GM19351 (cell line): ENCODE measurements around the gene PMM2.
"Not testable (repeated sequence)": the region's sequence is repeated elsewhere in the genome, so short reads cannot be mapped to it uniquely, and the experiment has no call there.

Experiments
- ATAC-seq: cut with Tn5 transposase; IDR thresholded peaks from one replicate; pipeline ENCODE4 v1.9.1; 2021; ENCODE audit warnings: mild to moderate bottlenecking, moderate library complexity; ENCODE audit not compliant: unreplicated experiment

The PMM2 gene

DNA sequence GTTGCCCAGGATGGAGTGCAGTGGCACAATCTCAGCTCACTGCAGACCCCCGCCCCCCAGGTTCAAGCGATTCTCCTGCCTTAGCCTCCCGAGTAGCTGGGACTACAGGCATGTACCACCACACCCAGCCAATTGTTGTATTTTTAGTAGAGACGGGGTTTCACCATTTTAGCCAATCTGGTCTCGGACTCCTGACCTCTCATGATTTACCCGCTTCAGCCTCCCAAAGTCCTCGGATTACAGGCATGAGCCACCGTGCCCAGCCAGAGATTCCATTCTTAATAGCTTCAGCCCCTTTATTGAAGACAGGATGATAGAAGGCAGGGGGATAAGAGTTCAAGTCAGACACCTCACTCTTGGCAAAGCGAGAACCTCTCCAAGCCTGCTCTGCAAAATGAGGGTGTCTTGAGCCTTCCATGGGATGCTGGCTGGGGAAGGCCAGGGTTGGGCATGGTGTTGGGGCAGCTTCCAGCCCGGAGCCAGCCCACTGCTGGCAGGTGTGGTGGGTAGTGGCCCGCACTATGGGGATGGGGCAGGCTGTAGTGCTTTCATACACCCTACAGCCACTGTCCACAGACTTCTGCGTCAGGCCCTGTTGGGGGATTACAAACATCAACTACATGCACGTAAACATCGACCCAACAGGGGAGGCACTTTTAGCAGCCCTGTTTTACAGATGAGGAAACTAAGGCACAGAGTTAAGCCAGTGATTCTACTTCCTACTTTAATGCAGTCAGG lies 67.7 kb downstream of the PMM2 start:
- no peak for ATAC-seq

GRCh38 chr16:8866118-8866883 lies 68.7 kb downstream of the PMM2 start:
- ATAC-seq: no peak

DNA sequence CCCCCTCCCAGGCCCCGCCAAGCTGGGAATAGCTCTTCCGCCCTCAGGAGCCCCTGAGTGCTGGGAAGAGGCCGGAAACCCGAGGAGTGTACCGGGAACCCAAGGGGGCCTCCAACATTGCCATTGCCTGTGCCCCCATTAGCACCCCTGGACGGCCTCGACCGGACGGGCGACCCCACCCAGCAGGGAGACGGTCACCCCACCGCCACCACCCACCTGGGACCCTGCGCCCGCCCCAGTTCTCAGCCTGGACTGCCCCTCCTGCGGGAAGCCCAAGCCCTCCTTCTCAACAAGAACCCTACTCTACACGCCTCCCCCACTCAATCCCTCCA lies 69.2 kb downstream of the PMM2 start:
- ATAC-seq: no peak

DNA sequence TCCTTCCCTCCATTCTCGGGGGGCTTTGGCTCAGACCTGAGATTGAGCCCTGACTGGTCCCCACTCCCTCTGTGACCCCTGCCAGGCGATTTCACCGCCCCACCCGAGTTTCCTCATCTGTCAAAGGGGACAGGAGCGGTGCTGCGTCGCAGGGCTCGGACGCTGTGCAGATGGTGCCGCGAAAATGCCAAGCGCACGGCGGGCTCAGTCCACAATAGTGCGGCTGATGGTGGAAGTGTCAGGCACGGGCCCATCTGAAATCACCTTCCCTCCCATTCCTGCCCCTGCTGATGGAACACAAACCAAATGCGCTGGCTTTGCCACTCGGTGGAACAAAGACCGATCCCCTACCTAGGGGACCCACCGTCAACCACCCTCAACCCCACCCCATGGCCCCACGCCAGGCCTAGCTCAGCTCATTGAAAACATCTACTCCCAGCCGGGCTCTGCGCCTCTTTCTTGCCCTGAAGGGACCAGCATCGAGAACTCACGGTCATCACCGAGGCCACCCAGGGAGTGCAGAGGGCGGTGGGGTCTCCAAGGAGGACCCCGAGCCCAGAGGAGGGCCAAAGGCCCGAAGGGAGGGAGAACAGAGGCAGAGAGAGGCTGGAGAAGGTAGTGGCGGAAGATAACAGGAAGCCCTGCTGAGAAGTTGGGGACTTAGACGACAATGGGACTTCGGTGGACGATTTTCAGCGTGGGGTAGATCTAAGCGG lies 69.7 kb downstream of the PMM2 start:
- no peak for ATAC-seq

GRCh38 chr16:8867932-8868415 lies 70.3 kb downstream of the PMM2 start:
- ATAC-seq: no peak

DNA sequence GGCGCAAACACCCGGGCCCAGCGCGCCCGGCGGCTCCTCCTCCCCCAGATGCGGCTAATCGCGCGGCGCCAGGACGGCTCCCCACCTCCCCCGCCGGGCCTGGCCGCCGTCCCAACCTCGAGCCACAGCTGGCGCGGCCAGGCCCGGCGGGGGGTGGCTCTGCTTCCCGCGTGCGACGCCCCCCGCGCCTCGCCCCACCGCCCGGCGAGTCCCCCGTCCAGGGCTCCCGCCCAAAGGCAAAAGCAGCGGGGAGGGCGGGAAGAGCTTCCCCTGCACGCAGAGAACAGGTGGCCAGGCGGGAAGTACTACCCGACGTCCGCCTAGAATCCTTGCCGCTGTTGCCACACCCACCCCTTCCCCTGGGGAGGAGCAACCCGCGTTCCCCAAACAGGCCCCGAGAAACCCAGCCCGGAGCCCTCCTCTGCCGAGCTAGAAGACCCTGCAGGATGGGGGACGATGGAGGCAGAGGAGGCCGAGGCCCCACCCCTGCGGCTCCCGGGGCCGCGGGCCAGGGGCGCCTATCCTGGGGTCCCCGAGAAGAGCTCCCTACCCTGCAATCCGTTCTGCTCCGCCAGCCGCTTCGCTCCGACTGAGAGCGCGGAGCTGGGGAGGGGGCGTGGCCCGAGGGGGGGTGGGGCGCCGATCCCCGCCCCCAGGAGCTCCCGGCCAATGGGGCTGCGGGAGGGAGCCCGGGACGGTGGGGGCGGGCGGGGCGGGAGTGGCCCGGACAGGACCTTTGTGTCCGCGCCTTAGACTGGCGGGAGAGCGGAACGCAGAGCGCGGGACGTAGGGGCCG lies 71.0 kb downstream of the PMM2 start, which contains the start of gene CARHSP1:
Gene CARHSP1 (minus strand): TSS at position 591 of the 796 bp plus-strand sequence. CDS start 9,678 bp downstream, outside the sequence.
- ATAC-seq: peak; percentile 66

GRCh38 chr16:8869212-8869987 lies 71.8 kb downstream of the PMM2 start:
- ATAC-seq: no peak

- ATAC-seq: not testable (repeated sequence)
These were observed 72.3 kb downstream of the PMM2 start for GRCh38 chr16:8869988-8870241.

DNA sequence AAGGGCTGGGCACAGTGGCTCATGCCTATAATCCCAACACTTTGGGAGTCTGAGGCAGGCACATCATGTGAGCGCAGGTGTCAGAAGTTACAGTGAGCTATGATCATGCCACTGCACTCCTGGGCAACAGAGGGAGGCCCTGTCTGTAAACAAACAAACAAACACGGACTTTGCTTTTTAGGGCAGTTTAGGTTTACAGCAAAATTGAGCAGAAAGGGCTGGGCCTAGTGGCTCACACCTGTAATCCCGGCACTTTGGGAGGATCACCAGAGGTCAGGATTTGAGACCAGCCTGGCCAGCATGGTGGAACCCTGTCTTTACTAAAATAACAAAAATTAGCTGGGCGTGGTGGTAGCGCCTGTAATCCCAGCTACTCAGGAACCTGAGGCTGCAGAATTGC lies 74.4 kb downstream of the PMM2 start:
- no peak for ATAC-seq

GRCh38 chr16:8872967-8873865 lies 75.6 kb downstream of the PMM2 start:
- ATAC-seq: no peak

GRCh38 chr16:8873866-8874195 lies 76.2 kb downstream of the PMM2 start:
- ATAC-seq: not testable (repeated sequence)

- ATAC-seq: no peak
These were observed 76.7 kb downstream of the PMM2 start for GRCh38 chr16:8874388-8874787.

DNA sequence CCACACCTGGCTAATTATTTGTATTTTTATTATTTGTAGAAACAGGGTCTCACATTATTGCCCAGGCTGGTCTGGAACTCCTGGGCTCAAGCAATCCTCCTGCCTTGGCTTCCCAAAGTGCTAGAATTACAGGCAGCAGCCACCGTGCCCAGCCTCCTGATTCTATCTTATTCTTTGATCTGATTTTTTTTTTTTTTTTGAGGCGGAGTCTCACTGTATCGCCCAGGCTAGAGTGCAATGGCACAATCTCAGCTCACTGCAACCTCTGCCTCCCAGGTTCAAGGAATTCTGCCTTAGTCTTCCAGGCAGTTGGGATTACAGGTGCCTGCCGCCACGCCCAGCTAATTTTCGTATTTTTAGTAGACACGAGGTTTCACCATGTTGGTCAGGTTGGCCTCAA lies 77.7 kb downstream of the PMM2 start:
- ATAC-seq: not testable (repeated sequence)

DNA sequence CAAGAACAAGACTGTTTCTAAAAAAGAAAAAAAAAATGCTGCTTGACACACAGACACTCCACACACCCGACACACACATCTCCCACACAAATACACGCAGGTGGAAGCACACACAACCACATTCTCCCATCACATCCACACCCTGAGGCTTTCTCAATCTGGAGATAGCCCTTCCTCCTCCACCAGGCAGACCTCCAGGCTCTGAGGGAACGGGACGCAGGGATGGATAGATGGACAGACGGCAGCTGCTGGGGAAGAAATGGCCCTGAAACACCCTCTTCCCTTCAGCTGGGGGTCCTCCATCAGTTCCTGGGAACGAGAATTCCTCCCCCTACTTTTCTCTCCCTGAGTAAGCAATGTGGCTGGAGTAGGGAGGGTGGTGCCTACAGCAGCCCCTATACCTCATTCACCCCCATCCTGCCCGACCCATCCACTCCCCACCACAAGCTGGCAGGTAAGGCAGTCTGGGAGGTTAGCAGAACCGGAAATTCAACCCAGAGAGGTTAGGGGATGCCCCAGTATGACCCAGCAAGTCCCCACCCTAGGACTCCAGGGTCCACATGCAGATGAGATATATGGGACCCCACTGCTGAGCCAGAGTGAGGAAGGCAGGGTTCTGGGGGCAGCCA lies 80.4 kb downstream of the PMM2 start:
- no peak for ATAC-seq

- no peak for ATAC-seq
These were observed 80.9 kb downstream of the PMM2 start for GRCh38 chr16:8878523-8878911.

DNA sequence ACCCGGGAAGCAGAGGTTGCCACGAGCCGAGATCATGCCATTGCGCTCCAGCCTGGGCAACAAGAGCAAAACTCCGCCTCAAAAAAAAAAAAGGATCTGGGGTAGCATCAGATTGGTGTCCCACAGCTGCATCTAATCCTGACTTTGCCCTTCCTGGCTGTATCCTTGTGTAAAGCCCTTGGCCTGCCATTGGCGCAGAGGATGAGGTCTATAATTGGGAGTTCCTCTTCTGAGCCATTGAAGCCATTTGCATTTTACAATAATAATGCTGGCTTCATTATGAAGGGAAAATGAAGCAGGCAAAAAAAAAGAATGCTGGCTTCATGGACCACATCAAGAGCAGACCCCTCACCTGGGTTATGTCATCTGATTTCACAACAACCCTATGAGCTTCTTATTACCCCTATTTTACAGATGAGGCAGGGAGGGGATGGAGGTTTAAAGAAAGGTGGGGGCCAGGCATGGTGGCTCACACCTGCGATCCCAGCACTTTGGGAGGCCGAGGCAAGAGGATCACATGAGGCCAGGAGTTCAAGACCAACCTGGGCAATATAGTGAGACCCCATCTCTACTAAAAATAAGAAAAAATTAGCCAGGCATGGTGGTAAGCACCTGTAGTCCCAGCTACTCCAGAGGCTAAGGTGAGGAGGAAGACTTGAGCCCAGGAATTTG lies 83.3 kb downstream of the PMM2 start:
- no peak for ATAC-seq

DNA sequence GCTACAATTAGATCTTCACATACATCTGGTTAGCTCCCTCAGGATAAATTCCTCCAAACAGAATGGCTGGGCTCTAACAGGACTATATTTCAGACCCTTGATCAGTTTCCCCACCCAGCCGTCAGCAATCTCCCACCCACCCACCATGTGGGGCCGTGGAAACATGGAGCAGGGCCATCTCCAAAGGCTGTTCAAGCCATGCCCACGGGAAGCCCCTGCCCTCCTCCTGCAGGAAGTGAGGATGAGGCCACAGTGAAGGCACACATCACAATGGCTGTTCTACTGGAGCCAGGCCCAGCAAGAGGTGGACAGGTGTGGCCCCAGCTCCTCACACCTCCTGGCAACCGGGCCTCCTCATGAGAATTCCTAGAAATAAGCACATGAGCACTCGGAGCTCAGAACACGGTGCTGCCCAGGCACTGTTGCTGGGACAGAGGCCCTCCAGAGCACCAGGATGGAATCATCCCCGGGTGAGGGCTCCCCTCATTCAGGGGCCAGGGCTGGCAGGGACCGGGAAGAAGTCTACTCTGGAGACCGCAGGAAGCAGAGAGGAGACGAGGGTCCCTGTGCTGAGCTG lies 84.5 kb downstream of the PMM2 start, which contains the start of gene LITAFD:
Gene LITAFD (plus strand): TSS at position 311 of the 577 bp plus-strand sequence. CDS start 2,005 bp downstream, outside the sequence.
- ATAC-seq: no peak
